ENCODE results near the gene SPAG7.

SPAG7 gene

DNA sequence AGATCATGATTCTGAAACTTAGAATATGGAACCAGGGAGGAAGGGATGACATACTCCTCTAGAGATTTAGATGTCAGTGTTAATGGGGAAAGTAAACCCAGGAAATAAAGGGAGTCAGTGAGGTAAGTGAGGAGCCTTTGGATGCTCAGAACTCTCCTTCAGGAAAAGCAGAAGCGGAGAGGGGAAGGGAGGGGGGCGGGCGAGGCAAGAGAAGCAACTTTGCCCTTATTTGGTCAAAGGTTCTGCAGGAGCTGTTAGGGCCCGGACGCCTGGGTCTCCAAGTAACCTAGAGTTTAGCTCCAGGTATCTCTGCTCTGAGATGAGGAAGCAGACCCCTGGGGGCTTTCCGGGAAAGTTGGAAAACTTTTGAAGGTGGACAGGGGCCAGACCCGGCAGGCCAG, 20.6 kb downstream of the SPAG7 start:
- H3K4me3 ChIP-seq (ENCODE audit: low read length): peak overlapping the region; percentile 77
- TF ChIP-seq, protein P1, sequence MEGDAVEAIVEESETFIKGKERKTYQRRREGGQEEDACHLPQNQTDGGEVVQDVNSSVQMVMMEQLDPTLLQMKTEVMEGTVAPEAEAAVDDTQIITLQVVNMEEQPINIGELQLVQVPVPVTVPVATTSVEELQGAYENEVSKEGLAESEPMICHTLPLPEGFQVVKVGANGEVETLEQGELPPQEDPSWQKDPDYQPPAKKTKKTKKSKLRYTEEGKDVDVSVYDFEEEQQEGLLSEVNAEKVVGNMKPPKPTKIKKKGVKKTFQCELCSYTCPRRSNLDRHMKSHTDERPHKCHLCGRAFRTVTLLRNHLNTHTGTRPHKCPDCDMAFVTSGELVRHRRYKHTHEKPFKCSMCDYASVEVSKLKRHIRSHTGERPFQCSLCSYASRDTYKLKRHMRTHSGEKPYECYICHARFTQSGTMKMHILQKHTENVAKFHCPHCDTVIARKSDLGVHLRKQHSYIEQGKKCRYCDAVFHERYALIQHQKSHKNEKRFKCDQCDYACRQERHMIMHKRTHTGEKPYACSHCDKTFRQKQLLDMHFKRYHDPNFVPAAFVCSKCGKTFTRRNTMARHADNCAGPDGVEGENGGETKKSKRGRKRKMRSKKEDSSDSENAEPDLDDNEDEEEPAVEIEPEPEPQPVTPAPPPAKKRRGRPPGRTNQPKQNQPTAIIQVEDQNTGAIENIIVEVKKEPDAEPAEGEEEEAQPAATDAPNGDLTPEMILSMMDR (IDR thresholded peaks at IDR 0.05; ENCODE audit: insufficient read depth, low read depth, low read length, missing control alignments): no peak
- DNase-seq (ENCODE audit: low read depth): no peak

DNA sequence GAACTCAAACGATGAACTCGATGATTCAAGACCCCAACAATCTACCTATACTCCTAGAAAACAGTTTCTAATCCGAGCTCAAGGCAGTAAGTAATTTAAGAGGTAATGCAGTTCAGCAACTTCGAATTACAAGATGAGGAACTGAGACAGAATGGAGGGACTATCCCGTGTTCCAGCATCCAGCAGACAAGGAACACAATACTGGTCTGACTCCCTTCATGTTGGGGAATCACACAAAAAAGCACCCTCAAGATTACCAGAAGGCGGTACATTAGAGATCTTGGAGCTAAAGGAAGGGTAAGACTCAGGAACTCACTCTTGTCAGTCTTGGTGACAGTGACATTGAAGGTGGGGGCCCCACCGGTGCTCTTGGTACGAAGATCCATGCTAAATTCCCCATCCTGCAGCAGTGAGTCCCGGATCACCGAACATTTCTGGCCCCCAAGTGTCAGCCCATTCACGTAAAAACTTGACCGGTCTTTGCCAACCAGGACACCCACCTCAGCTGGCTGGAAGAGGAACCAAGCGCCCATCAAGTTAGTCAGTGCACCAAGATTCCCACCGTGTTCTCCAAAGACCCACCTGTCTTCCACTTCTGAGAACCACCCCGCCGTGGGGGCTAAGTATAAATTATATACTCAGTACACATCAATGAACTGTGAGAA, 21.2 kb downstream of the SPAG7 start:
- TF ChIP-seq, protein P1 (IDR thresholded peaks at IDR 0.05; ENCODE audit: insufficient read depth, low read depth, low read length, missing control alignments): no peak
- H3K4me3 ChIP-seq (ENCODE audit: low read length): peak overlapping the region; percentile 77
- no peak for DNase-seq (ENCODE audit: low read depth)

DNA sequence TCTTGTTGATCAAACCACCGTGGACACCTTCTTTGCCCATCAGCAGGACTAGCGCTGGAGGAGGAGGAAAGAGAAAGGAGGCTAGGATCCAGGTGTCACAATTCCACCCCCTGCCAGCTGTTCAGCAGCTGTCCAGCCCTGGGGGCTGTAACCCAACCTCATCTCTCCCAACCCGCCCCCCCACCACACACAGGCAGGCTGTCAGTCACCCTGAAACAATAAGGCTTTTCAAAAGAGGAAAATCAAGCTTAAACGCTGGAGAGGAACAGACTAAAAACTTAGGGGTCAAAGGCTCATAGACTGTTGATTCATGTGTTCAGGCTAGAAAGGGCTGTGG, 21.7 kb downstream of the SPAG7 start:
- TF ChIP-seq, protein P1 (IDR thresholded peaks at IDR 0.05; ENCODE audit: insufficient read depth, low read depth, low read length, missing control alignments): no peak
- DNase-seq (ENCODE audit: low read depth): no peak

DNA sequence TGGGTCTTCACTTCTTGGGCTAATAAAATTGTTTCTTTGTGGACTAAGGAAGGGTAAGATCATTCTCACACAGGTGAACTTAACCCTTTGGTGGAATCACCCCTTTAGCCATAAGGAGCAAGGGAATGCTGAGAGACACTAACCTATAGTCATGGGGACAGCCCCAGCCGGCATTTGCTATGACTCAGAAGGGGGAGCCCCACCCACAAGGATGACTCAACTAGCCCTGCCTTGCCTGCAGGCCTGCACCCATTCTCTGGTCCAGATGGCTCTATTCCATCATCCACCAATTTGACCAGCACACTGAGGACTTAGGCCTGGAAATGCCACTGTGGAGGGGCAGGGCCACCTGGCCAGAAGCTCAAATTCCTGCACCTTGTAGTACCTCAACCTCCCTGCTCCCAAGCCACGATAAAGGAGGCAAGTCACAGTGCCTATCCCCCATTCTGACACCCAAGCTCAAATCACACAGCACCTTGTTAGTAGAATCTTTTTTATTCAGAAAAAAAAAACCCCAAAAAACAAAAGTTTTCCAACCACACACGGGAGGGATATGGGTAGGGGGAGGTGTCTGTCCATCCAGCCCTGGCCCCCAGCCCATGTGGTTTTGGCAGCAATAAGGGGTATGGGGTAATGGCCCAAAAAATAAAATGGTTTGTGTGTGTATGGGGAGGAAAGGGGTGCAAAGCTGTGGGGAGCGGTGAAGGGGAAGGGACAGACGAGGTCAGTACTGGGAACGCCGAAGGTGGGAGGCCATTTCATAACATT, 22.3 kb downstream of the SPAG7 start:
- DNase-seq (ENCODE audit: low read depth): peak; percentile 95
- TF ChIP-seq, protein P1 (IDR thresholded peaks at IDR 0.05; ENCODE audit: insufficient read depth, low read depth, low read length, missing control alignments): no peak
- H3K4me3 ChIP-seq (ENCODE audit: low read length): peak overlapping the region; percentile 9

More for the DNA sequence above, 21.7 kb downstream of the SPAG7 start:
- peak overlapping the region; percentile 77 for H3K4me3 ChIP-seq (ENCODE audit: low read length)

DNA sequence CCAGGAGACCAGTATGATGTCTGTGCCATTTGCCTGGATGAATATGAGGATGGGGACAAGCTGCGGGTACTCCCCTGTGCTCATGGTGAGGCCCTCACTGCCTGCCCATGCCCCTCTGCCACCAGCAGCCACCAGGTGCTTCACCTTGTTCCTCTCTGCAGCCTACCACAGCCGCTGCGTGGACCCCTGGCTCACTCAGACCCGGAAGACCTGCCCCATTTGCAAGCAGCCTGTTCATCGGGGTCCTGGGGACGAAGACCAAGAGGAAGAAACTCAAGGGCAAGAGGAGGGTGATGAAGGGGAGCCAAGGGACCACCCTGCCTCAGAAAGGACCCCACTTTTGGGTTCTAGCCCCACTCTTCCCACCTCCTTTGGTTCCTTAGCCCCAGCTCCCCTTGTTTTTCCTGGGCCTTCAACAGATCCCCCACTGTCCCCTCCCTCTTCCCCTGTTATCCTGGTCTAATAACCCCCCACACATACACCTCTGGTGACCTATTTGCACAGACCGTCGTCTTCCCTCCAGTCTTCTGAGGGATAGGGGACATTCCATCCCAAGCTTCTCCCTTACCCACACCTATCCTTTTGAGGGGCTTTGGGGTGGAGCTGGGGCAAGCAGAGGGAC, 23.0 kb downstream of the SPAG7 start:
- H3K4me3 ChIP-seq (ENCODE audit: low read length): no peak overlapping the region
- no peak for DNase-seq (ENCODE audit: low read depth)
- TF ChIP-seq, protein P1 (IDR thresholded peaks at IDR 0.05; ENCODE audit: insufficient read depth, low read depth, low read length, missing control alignments): no peak

DNA sequence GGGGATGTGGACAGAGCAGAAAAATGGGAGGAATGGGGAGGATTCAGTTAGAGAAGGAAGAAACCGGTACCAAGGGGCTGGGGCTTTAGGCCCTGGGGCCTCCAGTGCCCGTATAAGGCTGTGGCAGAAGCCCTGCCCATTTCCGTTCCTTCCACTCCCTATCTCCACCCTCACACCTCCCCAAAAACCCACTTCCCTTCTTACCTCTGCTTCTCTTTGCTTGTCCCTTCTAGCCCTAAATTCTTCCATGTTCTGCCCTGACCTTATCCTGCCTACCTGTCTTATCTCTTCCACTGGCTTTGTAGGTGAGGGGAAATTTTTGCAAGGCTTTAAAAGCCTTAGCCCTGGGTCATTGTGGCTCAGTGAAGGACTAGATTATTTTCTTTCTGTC, 23.5 kb downstream of the SPAG7 start:
- TF ChIP-seq, protein P1 (IDR thresholded peaks at IDR 0.05; ENCODE audit: insufficient read depth, low read depth, low read length, missing control alignments): no peak
- no peak overlapping the region for H3K4me3 ChIP-seq (ENCODE audit: low read length)
- DNase-seq (ENCODE audit: low read depth): no peak

Measured in epithelial cell of esophagus (primary cell).